ENCODE data around the gene WHRN. TPM values are rescaled to one million over a fixed set of nuclear protein-coding genes. Genes with fewer than 3 reads are reported as not detected.

Gene WHRN
- total RNA-seq, 4 donors from 2014 or later: 8.4 to 12.9 (median 11.0) TPM

- no peak overlapping the region for H3K4me3 ChIP-seq
- WGBS, 2 donors (ENCODE audit: low coverage in 1 of 2): 67% methylated on average over 6 of the region's 6 CpGs; no CpG with 5 or more reads in 1 of the 2 donors
- H3K36me3 ChIP-seq: no peaks in the 10 kb centered on the region
- ATAC-seq: no peak
- no peak overlapping the region for H3K27ac ChIP-seq
- H3K9me3 ChIP-seq: no peaks in the 10 kb centered on the region
- no peaks in the 10 kb centered on the region for H3K27me3 ChIP-seq
- no peaks in the 10 kb centered on the region for H3K4me1 ChIP-seq
- no peak for TF ChIP-seq POLR2A (IDR thresholded peaks at IDR 0.05)
- no peak for TF ChIP-seq CTCF (IDR thresholded peaks at IDR 0.05)
- TF ChIP-seq EP300 (IDR thresholded peaks at IDR 0.05): no peak
- TF ChIP-seq POLR2AphosphoS5 (IDR thresholded peaks at IDR 0.05): no peak
Measured at GRCh38 chr9:114433720-114434255, 71.5 kb downstream of the WHRN start.

GRCh38 chr9:114433086-114433485 is 72.2 kb downstream of the WHRN start:
- Histone ChIP-seq H3K27me3 (no peaks in the 10 kb centered on the region), H3K9me3 (no peaks in the 10 kb centered on the region), H3K27ac (no peak overlapping the region), H3K36me3 (no peaks in the 10 kb centered on the region), H3K4me1 (no peaks in the 10 kb centered on the region), H3K4me3 (no peak overlapping the region)
- no peak for TF ChIP-seq EP300 (IDR thresholded peaks at IDR 0.05)
- TF ChIP-seq POLR2AphosphoS5 (IDR thresholded peaks at IDR 0.05): no peak
- no peak for TF ChIP-seq CTCF (IDR thresholded peaks at IDR 0.05)
- no peak for TF ChIP-seq POLR2A (IDR thresholded peaks at IDR 0.05)
- ATAC-seq: no peak
- WGBS, 2 donors (ENCODE audit: low coverage in 1 of 2): 89 to 100% methylated on average over 1 to 4 of the region's 15 CpGs

- TF ChIP-seq POLR2A (IDR thresholded peaks at IDR 0.05): no peak
- no peak for TF ChIP-seq POLR2AphosphoS5 (IDR thresholded peaks at IDR 0.05)
- TF ChIP-seq EP300 (IDR thresholded peaks at IDR 0.05): no peak
- no peak for TF ChIP-seq CTCF (IDR thresholded peaks at IDR 0.05)
- no peaks in the 10 kb centered on the region for H3K27me3 ChIP-seq
- no peak overlapping the region for H3K4me3 ChIP-seq
- H3K4me1 ChIP-seq: no peaks in the 10 kb centered on the region
- ATAC-seq: no peak
- H3K36me3 ChIP-seq: no peaks in the 10 kb centered on the region
- 50 to 75% methylated on average over 2 to 6 of the region's 6 CpGs for WGBS, 2 donors (ENCODE audit: low coverage in 1 of 2)
- no peak overlapping the region for H3K27ac ChIP-seq
- no peaks in the 10 kb centered on the region for H3K9me3 ChIP-seq
Measured at GRCh38 chr9:114432323-114433067, 72.8 kb downstream of the WHRN start.

- H3K4me3 ChIP-seq: no peak overlapping the region
- H3K9me3 ChIP-seq: no peaks in the 10 kb centered on the region
- H3K27me3 ChIP-seq: no peaks in the 10 kb centered on the region
- 66 to 91% methylated on average over 4 to 5 of the region's 6 CpGs for WGBS, 2 donors (ENCODE audit: low coverage in 1 of 2)
- no peak for TF ChIP-seq POLR2AphosphoS5 (IDR thresholded peaks at IDR 0.05)
- TF ChIP-seq POLR2A (IDR thresholded peaks at IDR 0.05): no peak
- no peak for TF ChIP-seq EP300 (IDR thresholded peaks at IDR 0.05)
- no peak for TF ChIP-seq CTCF (IDR thresholded peaks at IDR 0.05)
- no peaks in the 10 kb centered on the region for H3K36me3 ChIP-seq
- no peak overlapping the region for H3K27ac ChIP-seq
- no peaks in the 10 kb centered on the region for H3K4me1 ChIP-seq
- no peak for ATAC-seq
Measured at GRCh38 chr9:114431770-114432169, 73.5 kb downstream of the WHRN start.

GRCh38 chr9:114431003-114431402 is 74.3 kb downstream of the WHRN start:
- H3K27ac ChIP-seq: no peak overlapping the region
- TF ChIP-seq CTCF (IDR thresholded peaks at IDR 0.05): no peak
- no peak for TF ChIP-seq POLR2AphosphoS5 (IDR thresholded peaks at IDR 0.05)
- no peak for TF ChIP-seq POLR2A (IDR thresholded peaks at IDR 0.05)
- TF ChIP-seq EP300 (IDR thresholded peaks at IDR 0.05): no peak
- H3K27me3 ChIP-seq: no peaks in the 10 kb centered on the region
- H3K9me3 ChIP-seq: no peaks in the 10 kb centered on the region
- WGBS, 2 donors (ENCODE audit: low coverage in 1 of 2): 87 to 100% methylated on average over 2 to 3 of the region's 4 CpGs
- H3K4me1 ChIP-seq: no peaks in the 10 kb centered on the region
- H3K4me3 ChIP-seq: no peak overlapping the region
- no peak for ATAC-seq
- peaks cover 0 to 2% of the 10 kb centered on the region in 2 donors for H3K36me3 ChIP-seq

Measured in gastroesophageal sphincter (tissue), 4 donors.